CD8-positive, alpha-beta memory T cell (primary cell): ENCODE data around the gene SETD6. TPM values are rescaled to one million over a fixed set of nuclear protein-coding genes. Genes with fewer than 3 reads are reported as not detected.

Experiments used
- CTCF ChIA-PET: fragments of 350-600 bp; sonication (Branson Sonifier 250); formaldehyde crosslinking; loops from one replicate; lab custom pipeline; 2021; ENCODE audit warnings: antibody characterized with exemption; lab: Charles Lee
- POLR2A ChIA-PET: fragments of 350-600 bp; sonication (Branson Sonifier 250); formaldehyde crosslinking; loops from one replicate; lab custom pipeline; 2021; ENCODE audit warnings: antibody characterized with exemption; lab: Charles Lee
- DNase-seq, 5 donors: peaks; one replicate each; pipeline versions ENCODE4 v3.0.0 to v3.0.0-alpha.2; 2020 to 2022; ENCODE audit warnings: mixed read lengths in 1 of 5
- H3K27ac ChIP-seq: one replicate; pipeline ENCODE4 v1.7.0; 2013; ENCODE audit warnings: low read depth, mild to moderate bottlenecking, low read length, moderate library complexity
- H3K27me3 ChIP-seq: 2 replicates; pipeline ENCODE4 v1.7.0; 2013; ENCODE audit warnings: low read length, mild to moderate bottlenecking; ENCODE audit not compliant: insufficient read depth, poor library complexity, severe bottlenecking
- H3K36me3 ChIP-seq: 2 replicates; pipeline ENCODE4 v1.7.0; 2013; ENCODE audit warnings: mild to moderate bottlenecking, low read length, moderate library complexity; ENCODE audit not compliant: insufficient read depth
- H3K4me1 ChIP-seq: 2 replicates; pipeline ENCODE4 v1.7.0; 2013; ENCODE audit warnings: mild to moderate bottlenecking, low read length, moderate library complexity; ENCODE audit not compliant: insufficient read depth
- H3K4me3 ChIP-seq: 2 replicates; pipeline ENCODE4 v1.7.0; 2013; ENCODE audit warnings: mild to moderate bottlenecking, low read length
- H3K9me3 ChIP-seq: 2 replicates; pipeline ENCODE4 v1.7.0; 2013; ENCODE audit warnings: mild to moderate bottlenecking, low read length
- H3K27ac Mint-ChIP-seq, 8 donors: one replicate each; pipeline ENCODE4 v1.8.0; 2020 to 2021; ENCODE audit warnings: mixed read lengths in 8 of 8, mild to moderate bottlenecking in 6 of 8, inconsistent platforms in 3 of 8, moderate library complexity in 3 of 8
- H3K27me3 Mint-ChIP-seq, 2 donors: one replicate each; pipeline ENCODE4 v1.8.0; 2020 to 2021; ENCODE audit warnings: mixed read lengths in 2 of 2, mild to moderate bottlenecking in 1 of 2, moderate library complexity in 1 of 2
- H3K36me3 Mint-ChIP-seq, 3 donors: one replicate each; pipeline ENCODE4 v1.8.0; 2020 to 2021; ENCODE audit warnings: mixed read lengths in 3 of 3, inconsistent platforms in 1 of 3, mild to moderate bottlenecking in 1 of 3
- H3K4me1 Mint-ChIP-seq, 3 donors: one replicate each; pipeline ENCODE4 v1.8.0; 2020 to 2021; ENCODE audit warnings: mixed read lengths in 3 of 3, inconsistent platforms in 1 of 3, mild to moderate bottlenecking in 1 of 3
- H3K4me3 Mint-ChIP-seq, 7 donors: one replicate each; pipeline ENCODE4 v1.8.0; 2020 to 2021; ENCODE audit warnings: mixed read lengths in 7 of 7, mild to moderate bottlenecking in 6 of 7, moderate library complexity in 4 of 7, inconsistent platforms in 2 of 7
- H3K9me3 Mint-ChIP-seq, 5 donors: one replicate each; pipeline ENCODE4 v1.8.0; 2020 to 2022; ENCODE audit warnings: mixed read lengths in 5 of 5, mild to moderate bottlenecking in 3 of 5, moderate library complexity in 2 of 5, inconsistent platforms in 1 of 5
- polyA plus RNA-seq: library from polyadenylated mRNA; unstranded; fragments of 300-500 nt; fragmentation: Illumina TruSeq; gene quantifications from one replicate; pipeline ENCODE4 v1.2.3, GENCODE V29; 2021
- total RNA-seq, 2 experiments: library from RNA; stranded (reverse); gene quantifications; one replicate each; pipeline ENCODE4 v1.2.3, GENCODE V29; 2021

Gene SETD6
- total and polyA plus RNA-seq, 3 experiments from 2014 or later: 10.5 to 24.9 (median 23.8) TPM

- Mint-ChIP-seq H3K36me3 (peaks cover 9 to 94% (median 27%) of the 10 kb centered on the region in 3 donors), H3K9me3 (no peaks in the 10 kb centered on the region), H3K4me3 (no peak overlapping the region), H3K27ac (peak overlapping the region in 1 of 8 donors; percentile 23), H3K4me1 (peaks cover 0 to 1% (median 0%) of the 10 kb centered on the region in 3 donors), H3K27me3 (no peaks in the 10 kb centered on the region)
- ChIA-PET POLR2A (no interaction called here), CTCF (no interaction called here)
- no peaks in the 10 kb centered on the region for H3K9me3 ChIP-seq
- DNase-seq: no peak
- no peaks in the 10 kb centered on the region for H3K27me3 ChIP-seq
- H3K4me3 ChIP-seq: no peak overlapping the region
- peaks cover 75% of the 10 kb centered on the region for H3K36me3 ChIP-seq
- H3K27ac ChIP-seq: no peak overlapping the region
- no peaks in the 10 kb centered on the region for H3K4me1 ChIP-seq
These were observed 26.4 kb downstream of the SETD6 start for GRCh38 chr16:58541711-58542110.

GRCh38 chr16:58542291-58542690, 27.0 kb downstream of the SETD6 start:
- H3K27me3 Mint-ChIP-seq: no peaks in the 10 kb centered on the region
- peaks cover 3 to 94% (median 27%) of the 10 kb centered on the region in 3 donors for H3K36me3 Mint-ChIP-seq
- no peak for DNase-seq
- peak overlapping the region in 2 of 8 donors; percentile 23 to 42 for H3K27ac Mint-ChIP-seq
- peaks cover 0 to 3% (median 0%) of the 10 kb centered on the region in 3 donors for H3K4me1 Mint-ChIP-seq
- Histone ChIP-seq H3K27ac (no peak overlapping the region), H3K4me3 (no peak overlapping the region), H3K36me3 (peaks cover 74% of the 10 kb centered on the region), H3K4me1 (no peaks in the 10 kb centered on the region), H3K9me3 (no peaks in the 10 kb centered on the region), H3K27me3 (no peaks in the 10 kb centered on the region)
- ChIA-PET POLR2A (no interaction called here), CTCF (interaction anchor here (0.9 kb wide), 1 partner anchor 9 kb away, joined by 3 read pairs; no protein-coding TSS in a partner anchor)
- no peak overlapping the region for H3K4me3 Mint-ChIP-seq
- H3K9me3 Mint-ChIP-seq: no peaks in the 10 kb centered on the region

GRCh38 chr16:58543685-58544084, 28.4 kb downstream of the SETD6 start:
- Mint-ChIP-seq H3K4me1 (peaks cover 3 to 12% (median 4%) of the 10 kb centered on the region in 3 donors), H3K4me3 (no peak overlapping the region), H3K36me3 (peaks cover 0 to 94% (median 21%) of the 10 kb centered on the region in 3 donors), H3K27ac (peak overlapping the region in 1 of 8 donors; percentile 19), H3K27me3 (no peaks in the 10 kb centered on the region), H3K9me3 (no peaks in the 10 kb centered on the region)
- H3K4me1 ChIP-seq: no peaks in the 10 kb centered on the region
- H3K9me3 ChIP-seq: no peaks in the 10 kb centered on the region
- POLR2A ChIA-PET: no interaction called here
- no peak overlapping the region for H3K27ac ChIP-seq
- CTCF ChIA-PET: no interaction called here
- peaks cover 72% of the 10 kb centered on the region for H3K36me3 ChIP-seq
- DNase-seq: no peak
- H3K4me3 ChIP-seq: no peak overlapping the region
- no peaks in the 10 kb centered on the region for H3K27me3 ChIP-seq

- Mint-ChIP-seq H3K4me3 (no peak overlapping the region), H3K4me1 (peaks cover 3 to 13% (median 4%) of the 10 kb centered on the region in 3 donors), H3K9me3 (no peaks in the 10 kb centered on the region), H3K36me3 (peaks cover 0 to 97% (median 20%) of the 10 kb centered on the region in 3 donors), H3K27ac (peak overlapping the region in 2 of 8 donors; percentile 15 to 66), H3K27me3 (no peaks in the 10 kb centered on the region)
- POLR2A ChIA-PET: no interaction called here
- H3K4me1 ChIP-seq: no peaks in the 10 kb centered on the region
- H3K27ac ChIP-seq: no peak overlapping the region
- no peak overlapping the region for H3K4me3 ChIP-seq
- no peak for DNase-seq
- H3K36me3 ChIP-seq: peaks cover 73% of the 10 kb centered on the region
- no peaks in the 10 kb centered on the region for H3K9me3 ChIP-seq
- CTCF ChIA-PET: interaction anchor here (0.7 kb wide), 1 partner anchor 260 kb away, joined by 3 read pairs; no protein-coding TSS in a partner anchor
- no peaks in the 10 kb centered on the region for H3K27me3 ChIP-seq
These were observed 33.1 kb downstream of the SETD6 start for GRCh38 chr16:58548378-58548777.

GRCh38 chr16:58551496-58551895, 36.2 kb downstream of the SETD6 start:
- Histone ChIP-seq H3K9me3 (no peaks in the 10 kb centered on the region), H3K27me3 (no peaks in the 10 kb centered on the region), H3K27ac (no peak overlapping the region), H3K36me3 (peaks cover 77% of the 10 kb centered on the region), H3K4me3 (no peak overlapping the region), H3K4me1 (no peaks in the 10 kb centered on the region)
- Mint-ChIP-seq H3K27me3 (no peaks in the 10 kb centered on the region), H3K4me1 (peaks cover 2 to 14% (median 4%) of the 10 kb centered on the region in 3 donors), H3K9me3 (no peaks in the 10 kb centered on the region), H3K4me3 (no peak overlapping the region), H3K36me3 (peaks cover 6 to 97% (median 24%) of the 10 kb centered on the region in 3 donors), H3K27ac (peak overlapping the region in 1 of 8 donors; percentile 51)
- POLR2A ChIA-PET: no interaction called here
- CTCF ChIA-PET: interaction anchor here (1.4 kb wide), 1 partner anchor 9 kb away, joined by 3 read pairs; no protein-coding TSS in a partner anchor
- no peak for DNase-seq

GRCh38 chr16:58556678-58557077, 41.4 kb downstream of the SETD6 start:
- no peak overlapping the region for H3K4me3 Mint-ChIP-seq
- peak overlapping the region in 2 of 8 donors; percentile 4 to 38 for H3K27ac Mint-ChIP-seq
- H3K27me3 Mint-ChIP-seq: no peaks in the 10 kb centered on the region
- CTCF ChIA-PET: no interaction called here
- H3K9me3 Mint-ChIP-seq: no peaks in the 10 kb centered on the region
- POLR2A ChIA-PET: no interaction called here
- Histone ChIP-seq H3K4me1 (no peaks in the 10 kb centered on the region), H3K36me3 (peaks cover 61% of the 10 kb centered on the region), H3K9me3 (no peaks in the 10 kb centered on the region), H3K4me3 (no peak overlapping the region), H3K27ac (no peak overlapping the region), H3K27me3 (no peaks in the 10 kb centered on the region)
- peaks cover 2 to 15% (median 5%) of the 10 kb centered on the region in 3 donors for H3K4me1 Mint-ChIP-seq
- no peak for DNase-seq
- H3K36me3 Mint-ChIP-seq: peaks cover 6 to 93% (median 24%) of the 10 kb centered on the region in 3 donors

GRCh38 chr16:58563235-58563634, 47.9 kb downstream of the SETD6 start:
- POLR2A ChIA-PET: no interaction called here
- no peak overlapping the region for H3K27ac ChIP-seq
- no peaks in the 10 kb centered on the region for H3K27me3 Mint-ChIP-seq
- no peak for DNase-seq
- no peak overlapping the region for H3K4me3 ChIP-seq
- no peaks in the 10 kb centered on the region for H3K9me3 Mint-ChIP-seq
- H3K4me3 Mint-ChIP-seq: no peak overlapping the region
- peaks cover 5 to 32% (median 19%) of the 10 kb centered on the region in 3 donors for H3K4me1 Mint-ChIP-seq
- no peaks in the 10 kb centered on the region for H3K27me3 ChIP-seq
- CTCF ChIA-PET: no interaction called here
- peaks cover 0 to 87% (median 14%) of the 10 kb centered on the region in 3 donors for H3K36me3 Mint-ChIP-seq
- no peaks in the 10 kb centered on the region for H3K4me1 ChIP-seq
- H3K27ac Mint-ChIP-seq: no peak overlapping the region
- no peaks in the 10 kb centered on the region for H3K9me3 ChIP-seq
- peaks cover 35% of the 10 kb centered on the region for H3K36me3 ChIP-seq

GRCh38 chr16:58563775-58564174, 48.5 kb downstream of the SETD6 start:
- Mint-ChIP-seq H3K4me1 (peaks cover 5 to 35% (median 19%) of the 10 kb centered on the region in 3 donors), H3K27ac (peak overlapping the region in 2 of 8 donors; percentile 13 to 85), H3K36me3 (peaks cover 0 to 84% (median 13%) of the 10 kb centered on the region in 3 donors), H3K9me3 (no peaks in the 10 kb centered on the region), H3K4me3 (no peak overlapping the region), H3K27me3 (no peaks in the 10 kb centered on the region)
- H3K9me3 ChIP-seq: no peaks in the 10 kb centered on the region
- ChIA-PET CTCF (no interaction called here), POLR2A (no interaction called here)
- no peak overlapping the region for H3K4me3 ChIP-seq
- peaks cover 30% of the 10 kb centered on the region for H3K36me3 ChIP-seq
- no peak overlapping the region for H3K27ac ChIP-seq
- H3K4me1 ChIP-seq: no peaks in the 10 kb centered on the region
- no peak for DNase-seq
- no peaks in the 10 kb centered on the region for H3K27me3 ChIP-seq
